H1 (cell line): ENCODE data around the gene ADPRHL1. TPM values are rescaled to one million over a fixed set of nuclear protein-coding genes. Genes with fewer than 3 reads are reported as not detected.

Experiments
- CTCF ChIA-PET: fragments of 300-600 bp; sonication (Branson Sonifier 250); formaldehyde crosslinking; loops from one replicate; lab custom pipeline; 2021; ENCODE audit not compliant: partially characterized antibody; lab: Charles Lee
- POLR2A ChIA-PET: fragments of 300-600 bp; sonication (Branson Sonifier 250); formaldehyde crosslinking; loops from one replicate; lab custom pipeline; 2021; ENCODE audit warnings: inconsistent platforms; ENCODE audit not compliant: partially characterized antibody; lab: Charles Lee
- DNase-seq, 2 experiments: peaks; one replicate each; pipeline versions ENCODE4 v3.0.0 to v3.0.0-alpha.2; 2010 to 2022; ENCODE audit warnings: low spot score in 2 of 2, low read depth in 1 of 2, mixed read lengths in 1 of 2
- FAIRE-seq: peaks from 2 replicates; lab custom pipeline; 2011; peaks lifted over from hg19 to GRCh38; lab: Jason Lieb, UNC
- H2AFZ ChIP-seq: 2 replicates; pipeline ENCODE4 v1.8.1; 2012; ENCODE audit warnings: low read length, inconsistent platforms
- H2AK5ac ChIP-seq: 2 replicates; pipeline ENCODE4 v1.6.1; 2013; ENCODE audit warnings: low read depth, low read length
- H2BK120ac ChIP-seq: replicated peaks from 2 replicates; pipeline ENCODE3; 2013; ENCODE audit warnings: low read depth, low read length, inconsistent platforms
- H2BK12ac ChIP-seq: 2 replicates; pipeline ENCODE4 v1.6.1; 2013; ENCODE audit warnings: low read depth, low read length
- H2BK15ac ChIP-seq: 2 replicates; pipeline ENCODE4 v1.6.1; 2013; ENCODE audit warnings: low read length
- H2BK20ac ChIP-seq: 2 replicates; pipeline ENCODE4 v1.6.1; 2013; ENCODE audit warnings: low read length
- H2BK5ac ChIP-seq: 2 replicates; pipeline ENCODE4 v1.6.1; 2013; ENCODE audit warnings: low read depth, low read length
- H3K14ac ChIP-seq: 2 replicates; pipeline ENCODE4 v1.6.1; 2013; ENCODE audit warnings: inconsistent platforms; ENCODE audit not compliant: insufficient read length
- H3K18ac ChIP-seq: 2 replicates; pipeline ENCODE4 v1.6.1; 2013; ENCODE audit warnings: low read length; ENCODE audit errors: extremely low read depth
- H3K23ac ChIP-seq: 2 replicates; pipeline ENCODE4 v1.6.1; 2013; ENCODE audit warnings: inconsistent platforms; ENCODE audit not compliant: insufficient read length
- H3K23me2 ChIP-seq: 2 replicates; pipeline ENCODE4 v1.6.1; 2013; ENCODE audit warnings: low read depth, low read length
- H3K27ac ChIP-seq: 2 replicates; pipeline ENCODE4 v1.6.1; 2011; ENCODE audit warnings: low read depth, low read length, inconsistent platforms
- H3K27me3 ChIP-seq, 4 experiments: replicated peaks in 1 of 4; 1 replicate in 1 of 4; 2 replicates in 3 of 4; pipeline versions ENCODE4 v1.6.1 to v1.8.1; 2011 to 2013; ENCODE audit warnings: low read length in 3 of 4, mild to moderate bottlenecking in 3 of 4, inconsistent platforms in 2 of 4, mixed read lengths in 2 of 4, moderate library complexity in 1 of 4; ENCODE audit not compliant: control insufficient read depth in 3 of 4, insufficient read depth in 3 of 4; ENCODE audit errors: extremely low read depth in 1 of 4
- H3K36me3 ChIP-seq, 4 experiments: 2 replicates each; pipeline versions ENCODE4 v1.6.1 to v1.8.1; 2011 to 2013; ENCODE audit warnings: mild to moderate bottlenecking in 4 of 4, low read length in 3 of 4, moderate library complexity in 2 of 4, control low read depth in 1 of 4, inconsistent platforms in 1 of 4; ENCODE audit not compliant: insufficient read depth in 4 of 4, control insufficient read depth in 2 of 4
- H3K4ac ChIP-seq: replicated peaks from 2 replicates; pipeline ENCODE3; 2013; ENCODE audit warnings: low read length, low read depth, mixed read lengths, inconsistent platforms; ENCODE audit not compliant: insufficient read length
- H3K4me1 ChIP-seq, 4 experiments: replicated peaks in 1 of 4; 1 replicate in 1 of 4; 2 replicates in 3 of 4; pipeline versions ENCODE4 v1.6.1 to v1.8.1; 2011 to 2013; ENCODE audit warnings: low read length in 3 of 4, inconsistent platforms in 2 of 4, mixed read lengths in 1 of 4; ENCODE audit not compliant: insufficient read depth in 4 of 4, control insufficient read depth in 3 of 4
- H3K4me2 ChIP-seq, 2 experiments: 2 replicates each; pipeline versions ENCODE4 v1.6.1 to v1.8.1; 2011 to 2013; ENCODE audit warnings: low read depth in 2 of 2, low read length in 2 of 2, control low read depth in 1 of 2, inconsistent platforms in 1 of 2, mild to moderate bottlenecking in 1 of 2; ENCODE audit not compliant: insufficient read depth in 1 of 2
- H3K4me3 ChIP-seq, 4 experiments: fragments of 200-600, 300-600 bp in 1 of 4; sonication (generic), shearing (Covaris generic), sonication (Bioruptor Twin) in 1 of 4; 2 replicates each; pipeline versions ENCODE4 v1.5.1 to v1.8.1; 2011 to 2016; ENCODE audit warnings: low read length in 4 of 4, low read depth in 3 of 4, control low read depth in 2 of 4, inconsistent platforms in 2 of 4, mild to moderate bottlenecking in 2 of 4, mixed read lengths in 1 of 4, moderate library complexity in 1 of 4; ENCODE audit not compliant: insufficient read depth in 2 of 4; ENCODE audit errors: extremely low read depth in 1 of 4
- H3K56ac ChIP-seq: replicated peaks from 2 replicates; pipeline ENCODE3; 2013; ENCODE audit warnings: low read depth, mild to moderate bottlenecking, mixed read lengths, low read length, inconsistent platforms; ENCODE audit not compliant: insufficient read length
- H3K79me1 ChIP-seq: 2 replicates; pipeline ENCODE4 v1.6.1; 2013; ENCODE audit warnings: low read depth, low read length, control low read depth
- H3K79me2 ChIP-seq, 2 experiments: 2 replicates each; pipeline versions ENCODE4 v1.6.1 to v1.8.1; 2012 to 2013; ENCODE audit warnings: low read length in 2 of 2, mild to moderate bottlenecking in 2 of 2, inconsistent platforms in 1 of 2; ENCODE audit not compliant: insufficient read depth in 2 of 2, control insufficient read depth in 1 of 2
- H3K9ac ChIP-seq, 4 experiments: replicated peaks in 1 of 4; 1 replicate in 1 of 4; 2 replicates in 3 of 4; pipeline versions ENCODE4 v1.6.1 to v1.8.1; 2011 to 2013; ENCODE audit warnings: low read depth in 3 of 4, low read length in 3 of 4, control low read depth in 2 of 4, mild to moderate bottlenecking in 2 of 4, moderate library complexity in 2 of 4, inconsistent platforms in 1 of 4; ENCODE audit errors: extremely low read depth in 1 of 4
- H3K9me3 ChIP-seq, 2 experiments: 2 replicates each; pipeline versions ENCODE4 v1.6.1 to v1.8.1; 2012 to 2013; ENCODE audit warnings: mild to moderate bottlenecking in 2 of 2, moderate library complexity in 2 of 2, control low read depth in 1 of 2, inconsistent platforms in 1 of 2, low read depth in 1 of 2, low read length in 1 of 2, mixed read lengths in 1 of 2; ENCODE audit not compliant: insufficient read depth in 2 of 2
- H4K20me1 ChIP-seq, 2 experiments: replicated peaks in 1 of 2; 2 replicates each; pipeline versions ENCODE3 to v1.8.1; 2011 to 2013; ENCODE audit warnings: inconsistent platforms in 2 of 2, low read length in 2 of 2, mild to moderate bottlenecking in 1 of 2; ENCODE audit not compliant: insufficient read depth in 2 of 2, control insufficient read depth in 1 of 2
- H4K5ac ChIP-seq: 2 replicates; pipeline ENCODE4 v1.6.1; 2013; ENCODE audit warnings: low read length, low read depth, mixed read lengths, inconsistent platforms; ENCODE audit not compliant: insufficient read length
- H4K8ac ChIP-seq: 2 replicates; pipeline ENCODE4 v1.8.0; 2013; ENCODE audit warnings: mild to moderate bottlenecking, moderate library complexity, low read length, inconsistent platforms; ENCODE audit not compliant: insufficient read depth; ENCODE audit errors: extremely low read depth
- H4K91ac ChIP-seq: replicated peaks from 2 replicates; pipeline ENCODE3; 2013; ENCODE audit warnings: low read length, mixed read lengths, inconsistent platforms; ENCODE audit not compliant: insufficient read length
- CTBP2 ChIP-seq: IDR thresholded peaks from 2 replicates; pipeline ENCODE4 v1.7.0; 2011; ENCODE audit warnings: borderline replicate concordance, mild to moderate bottlenecking, moderate library complexity, mixed read lengths, low read length; ENCODE audit not compliant: insufficient read depth, insufficient read length
- EGR1 ChIP-seq: IDR thresholded peaks from 2 replicates; pipeline ENCODE4 v1.6.1; 2011; ENCODE audit warnings: low read depth, low read length, borderline replicate concordance
- RBBP5 ChIP-seq: IDR thresholded peaks from 2 replicates; pipeline ENCODE4 v1.7.1; 2012; ENCODE audit warnings: low read depth, mild to moderate bottlenecking, inconsistent platforms, low read length, moderate library complexity, borderline replicate concordance
- TEAD4 ChIP-seq: IDR thresholded peaks from 2 replicates; pipeline ENCODE4 v1.6.1; 2012; ENCODE audit warnings: low read depth, low read length, inconsistent platforms, mixed read lengths
- WGBS, 2 experiments: shearing (Covaris generic) in 1 of 2; methylation state at CpG; one replicate each; pipeline versions ENCODE4 v1.1.6 to v1.1.7; 2013 to 2015; ENCODE audit warnings: low lambda C conversion rate in 2 of 2, mixed read lengths in 2 of 2, inconsistent platforms in 1 of 2, low coverage in 1 of 2, missing lambda C conversion rate in 1 of 2; ENCODE audit not compliant: insufficient replicate concordance in 2 of 2, insufficient coverage in 1 of 2, insufficient read length in 1 of 2; ENCODE audit errors: extremely low coverage in 1 of 2, missing lambda C conversion rate in 1 of 2; 5-methylcytosine and 5-hydroxymethylcytosine counted together
- polyA plus RNA-seq, 7 experiments: library from polyadenylated mRNA; depleted of rRNA in 3 of 7; stranded (reverse) in 5 of 7; unstranded in 2 of 7; fragments of >200 nt in 5 of 7; fragments of 200-250 nt in 2 of 7; gene quantifications; 1 replicate in 5 of 7; 2 replicates in 1 of 7; 4 replicates in 1 of 7; pipeline versions ENCODE4 v1.2.1 to v1.2.3, GENCODE V29; 2011 to 2013; ENCODE audit warnings: missing spikeins in 2 of 7, mixed read lengths in 2 of 7
- total RNA-seq: library from RNA; stranded (reverse); fragmentation: NEBNext Ultra II Directional; extraction: Animal tissue kit (Norgen Biotek cat#: 25700); gene quantifications from 2 replicates; pipeline ENCODE4 v1.2.1, GENCODE V29; 2021
- TF ChIP-seq, protein P1 (sequence below): IDR thresholded peaks from 2 replicates; pipeline ENCODE4 v1.6.1; 2012; ENCODE audit warnings: inconsistent platforms

ADPRHL1 gene
- total and polyA plus RNA-seq, 2 of the 8 experiments (the other 6 are each of a cell fraction or from before 2014, with no cell fraction given): 0.74 to 1.7 TPM

GRCh38 chr13:113398963-113399754 is 54.1 kb downstream of the ADPRHL1 start:
- Histone ChIP-seq H3K4me1 (peaks cover 0 to 14% (median 6%) of the 10 kb centered on the region in 4 experiments; a peak in 6 of 7 replicates), H3K4me3 (no peak overlapping the region), H3K23ac (no peak overlapping the region), H2BK12ac (peak overlapping the region; percentile 70; the same call in 1 of the 2 replicates), H2BK5ac (0 out of 2 replicates have a peak overlapping the region, but pooled peaks have one; percentile 78), H3K4me2 (peak overlapping the region in 1 of 2 experiments; percentile 6; a peak in 1 of 4 replicates), H2AK5ac (no peak overlapping the region), H4K20me1 (no peaks in the 10 kb centered on the region), H3K14ac (no peak overlapping the region), H3K4ac (no peak overlapping the region), H3K79me2 (no peaks in the 10 kb centered on the region), H3K9ac (0 out of 7 replicates have a peak overlapping the region, but pooled peaks of 1 of the 4 experiments have one; percentile 4), H2AFZ (no peak overlapping the region), H4K8ac (no peak overlapping the region), H4K5ac (peak overlapping the region; percentile 16), H3K23me2 (no peaks in the 10 kb centered on the region), H3K18ac (no peak overlapping the region), H3K79me1 (no peaks in the 10 kb centered on the region), H3K27ac (no peak overlapping the region), H3K56ac (no peak overlapping the region), H3K27me3 (no peaks in the 10 kb centered on the region), H3K9me3 (no peaks in the 10 kb centered on the region), H3K36me3 (no peaks in the 10 kb centered on the region), H2BK120ac (no peak overlapping the region), H2BK15ac (no peak overlapping the region), H2BK20ac (no peak overlapping the region), H4K91ac (peak overlapping the region; percentile 34)
- ChIA-PET POLR2A (interaction anchor here (1.2 to 1.5 kb wide), 5 partner anchors 10 to 190 kb away, joined by 3 to 6 read pairs (median 3); partner anchors contain the start of genes GRTP1 and PCID2), CTCF (interaction anchor here (0.6 to 3.6 kb wide), 8 partner anchors 10 to 101 kb away, joined by 3 to 12 read pairs (median 4); no protein-coding TSS in a partner anchor)
- WGBS, 2 experiments: 73% methylated on average over 18 of the region's 19 CpGs; no CpG with 5 or more reads in 1 of the 2 experiments
- DNase-seq (no peak), FAIRE-seq (no peak)
- TF ChIP-seq TEAD4: peak; percentile 77
- TF ChIP-seq CTBP2: no peak
- TF ChIP-seq RBBP5: 0 out of 2 replicates have a peak, but pooled peaks have one; percentile 14
- TF ChIP-seq, protein P1, sequence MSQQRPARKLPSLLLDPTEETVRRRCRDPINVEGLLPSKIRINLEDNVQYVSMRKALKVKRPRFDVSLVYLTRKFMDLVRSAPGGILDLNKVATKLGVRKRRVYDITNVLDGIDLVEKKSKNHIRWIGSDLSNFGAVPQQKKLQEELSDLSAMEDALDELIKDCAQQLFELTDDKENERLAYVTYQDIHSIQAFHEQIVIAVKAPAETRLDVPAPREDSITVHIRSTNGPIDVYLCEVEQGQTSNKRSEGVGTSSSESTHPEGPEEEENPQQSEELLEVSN: no peak
- peak; percentile 66; the same call in 1 of the 2 replicates for TF ChIP-seq EGR1
